ENCODE results near the gene HLA-DOA. TPM values are rescaled to one million over a fixed set of nuclear protein-coding genes. Genes with fewer than 3 reads are reported as not detected.

The HLA-DOA gene
- total and polyA plus RNA-seq, 2 donors (not counting 1 experiment from before 2014, with no cell fraction given): 209 to 338 TPM

GRCh38 chr6:32962213-32962826 lies 47.1 kb downstream of the HLA-DOA start:
- ATAC-seq (ENCODE audit: low read depth) (no peak), DNase-seq (no peak)
- Histone ChIP-seq H3K27me3 (replicated peaks in 1 of 4; ENCODE audit: control extremely low read depth in 1 of 4, control insufficient read depth in 3 of 4, insufficient read depth in 4 of 4, low read length in 3 of 4) (no peaks in the 10 kb centered on the region), H3K4me1 (ENCODE audit: control insufficient read depth in 2 of 2, insufficient read depth in 2 of 2, low read length in 2 of 2) (peaks cover 22 to 24% of the 10 kb centered on the region in 2 donors), H3K27ac (ENCODE audit: low read length in 2 of 2) (no peak overlapping the region), H3K36me3 (replicated peaks in 1 of 2; ENCODE audit: control extremely low read depth in 1 of 2, control insufficient read depth in 1 of 2, extremely low read depth in 1 of 2, insufficient read depth in 2 of 2, low read length in 1 of 2) (no peaks in the 10 kb centered on the region), H3K79me2 (ENCODE audit: control insufficient read depth, insufficient read depth, low read length) (peaks cover 63% of the 10 kb centered on the region), H4K20me1 (ENCODE audit: control insufficient read depth, insufficient read depth, low read length, poor library complexity, severe bottlenecking) (no peaks in the 10 kb centered on the region), H2AFZ (ENCODE audit: insufficient read depth, low read depth, low read length, poor library complexity, severe bottlenecking) (no peak overlapping the region), H3K9me3 (ENCODE audit: control extremely low read depth in 1 of 3, control insufficient read depth in 2 of 3, insufficient read depth in 1 of 3, low read length in 2 of 3) (no peaks in the 10 kb centered on the region), H3K9ac (ENCODE audit: low read length) (no peak overlapping the region), H3K4me3 (ENCODE audit: control extremely low read depth in 1 of 5, extremely low read depth in 1 of 5, insufficient read depth in 1 of 5, low read depth in 2 of 5, low read length in 4 of 5) (no peak overlapping the region), H3K4me2 (replicated peaks; ENCODE audit: low read depth, low read length, poor library complexity, severe bottlenecking) (no peak overlapping the region)
- no CpG with 5 or more reads among the region's 1 CpG for WGBS (ENCODE audit: insufficient coverage)
- CTCF ChIA-PET: interaction anchor here (0.6 to 28.4 kb wide), 8 partner anchors 9 to 531 kb away, joined by 3 to 822 read pairs (median 5); partner anchors contain the start of gene HLA-DMA
- Mint-ChIP-seq H3K4me3 (no peak overlapping the region), H3K27ac (no peak overlapping the region), H3K4me1 (peaks cover 49% of the 10 kb centered on the region), H3K9me3 (ENCODE audit: insufficient read depth) (no peaks in the 10 kb centered on the region), H3K27me3 (no peaks in the 10 kb centered on the region)
- TF ChIP-seq CTCF (IDR thresholded peaks at IDR 0.05) (no peak), EZH2 (IDR thresholded peaks at IDR 0.05; ENCODE audit: borderline replicate concordance, insufficient read depth, low read depth, low read length, poor library complexity, severe bottlenecking) (no peak)
- intact Hi-C loops (cut with micrococcal nuclease): no loop called here
- POLR2A ChIA-PET: interaction anchor here (0.9 to 1.1 kb wide), 2 partner anchors 9 to 18 kb away, joined by 3 to 7 read pairs; no protein-coding TSS in a partner anchor

GRCh38 chr6:32960563-32960962 lies 48.8 kb downstream of the HLA-DOA start:
- Histone ChIP-seq H3K4me3 (ENCODE audit: control extremely low read depth in 1 of 5, extremely low read depth in 1 of 5, insufficient read depth in 1 of 5, low read depth in 2 of 5, low read length in 4 of 5) (no peak overlapping the region), H3K9ac (ENCODE audit: low read length) (no peak overlapping the region), H3K79me2 (ENCODE audit: control insufficient read depth, insufficient read depth, low read length) (peaks cover 78% of the 10 kb centered on the region), H3K4me1 (ENCODE audit: control insufficient read depth in 2 of 2, insufficient read depth in 2 of 2, low read length in 2 of 2) (peaks cover 23 to 25% of the 10 kb centered on the region in 2 donors), H3K27me3 (replicated peaks in 1 of 4; ENCODE audit: control extremely low read depth in 1 of 4, control insufficient read depth in 3 of 4, insufficient read depth in 4 of 4, low read length in 3 of 4) (no peaks in the 10 kb centered on the region), H3K36me3 (replicated peaks in 1 of 2; ENCODE audit: control extremely low read depth in 1 of 2, control insufficient read depth in 1 of 2, extremely low read depth in 1 of 2, insufficient read depth in 2 of 2, low read length in 1 of 2) (no peaks in the 10 kb centered on the region), H3K9me3 (ENCODE audit: control extremely low read depth in 1 of 3, control insufficient read depth in 2 of 3, insufficient read depth in 1 of 3, low read length in 2 of 3) (no peaks in the 10 kb centered on the region), H2AFZ (ENCODE audit: insufficient read depth, low read depth, low read length, poor library complexity, severe bottlenecking) (no peak overlapping the region), H3K4me2 (replicated peaks; ENCODE audit: low read depth, low read length, poor library complexity, severe bottlenecking) (no peak overlapping the region), H3K27ac (ENCODE audit: low read length in 2 of 2) (no peak overlapping the region), H4K20me1 (ENCODE audit: control insufficient read depth, insufficient read depth, low read length, poor library complexity, severe bottlenecking) (no peaks in the 10 kb centered on the region)
- Mint-ChIP-seq H3K4me1 (peaks cover 50% of the 10 kb centered on the region), H3K27me3 (no peaks in the 10 kb centered on the region), H3K9me3 (ENCODE audit: insufficient read depth) (no peaks in the 10 kb centered on the region), H3K4me3 (no peak overlapping the region), H3K27ac (peak overlapping the region; percentile 27)
- WGBS (ENCODE audit: insufficient coverage): 92% methylated on average over 2 of the region's 5 CpGs
- ChIA-PET POLR2A (interaction anchor here (1.2 kb wide), 1 partner anchor 14 kb away, joined by 3 read pairs; no protein-coding TSS in a partner anchor), CTCF (interaction anchor here (0.8 to 1.9 kb wide), 3 partner anchors 13 to 27 kb away, joined by 3 to 9 read pairs (median 4); no protein-coding TSS in a partner anchor)
- no peak for ATAC-seq (ENCODE audit: low read depth)
- no peak for TF ChIP-seq CTCF (IDR thresholded peaks at IDR 0.05)
- no peak for TF ChIP-seq EZH2 (IDR thresholded peaks at IDR 0.05; ENCODE audit: borderline replicate concordance, insufficient read depth, low read depth, low read length, poor library complexity, severe bottlenecking)
- intact Hi-C loops (cut with micrococcal nuclease): no loop called here
- DNase-seq: no peak

Data from B cell (primary cell).